NCI-H2107 (cell line): Measurements from ENCODE around the gene KLF9.
A peak's percentile ranks its signal among the peaks of the same experiment; 100 is the strongest.

Experiments used
- DNase-seq: peaks from one replicate; lab custom pipeline; 2025; lab: John Stamatoyannopoulos, UW

Gene KLF9

GRCh38 chr9:70422371-70423043, 8.1 kb upstream of the KLF9 start:
- DNase-seq, result no peak

GRCh38 chr9:70421272-70422180, 7.1 kb upstream of the KLF9 start:
- DNase-seq, result peak; percentile 61

GRCh38 chr9:70420441-70421271, 6.2 kb upstream of the KLF9 start:
- peak; percentile 64 for DNase-seq

GRCh38 chr9:70419556-70420440, 5.3 kb upstream of the KLF9 start:
- DNase-seq, result peak; percentile 90

GRCh38 chr9:70418822-70419555, 4.5 kb upstream of the KLF9 start:
- DNase-seq, result peak; percentile 81

GRCh38 chr9:70415476-70415875, 1.0 kb upstream of the KLF9 start:
- DNase-seq, result no peak

- no peak for DNase-seq
Measured at GRCh38 chr9:70415041-70415440, 584 bp upstream of the KLF9 start.

- DNase-seq, result no peak
Measured at GRCh38 chr9:70413464-70413798, 1.0 kb downstream of the KLF9 start.

- DNase-seq, result peak; percentile 54
Measured at GRCh38 chr9:70412832-70413463, 1.5 kb downstream of the KLF9 start.

- DNase-seq, result no peak
Measured at GRCh38 chr9:70411930-70412831, 2.3 kb downstream of the KLF9 start.

- DNase-seq, result no peak
Measured at GRCh38 chr9:70411121-70411929, 3.1 kb downstream of the KLF9 start.

GRCh38 chr9:70410368-70410767, 4.1 kb downstream of the KLF9 start:
- no peak for DNase-seq

- DNase-seq, result no peak
Measured at GRCh38 chr9:70409800-70410199, 4.7 kb downstream of the KLF9 start.

GRCh38 chr9:70409280-70409679, 5.2 kb downstream of the KLF9 start:
- no peak for DNase-seq

- no peak for DNase-seq
Measured at GRCh38 chr9:70408393-70409040, 5.9 kb downstream of the KLF9 start.

GRCh38 chr9:70407081-70407503, 7.4 kb downstream of the KLF9 start:
- no peak for DNase-seq

- DNase-seq, result no peak
Measured at GRCh38 chr9:70406434-70406862, 8.0 kb downstream of the KLF9 start.
